ENCODE data around the gene TRIM56.
"Not testable (repeated sequence)": the region's sequence is repeated elsewhere in the genome, so short reads cannot be mapped to it uniquely, and the experiment has no call there.

The TRIM56 gene

GRCh38 chr7:101104799-101105198 is 19.5 kb downstream of the TRIM56 start:
- Histone ChIP-seq H3K9ac (ENCODE audit: low read length) (no peak overlapping the region), H3K27ac (ENCODE audit: low read depth, low read length) (no peak overlapping the region), H3K4me1 (ENCODE audit: insufficient read depth, low read length) (peaks cover 8% of the 10 kb centered on the region), H3K27me3 (ENCODE audit: control insufficient read depth in 1 of 2, insufficient read depth in 2 of 2, low read length in 2 of 2) (no peaks in the 10 kb centered on the region), H3K9me3 (ENCODE audit: low read length) (no peaks in the 10 kb centered on the region), H3K36me3 (ENCODE audit: insufficient read depth, low read length) (no peaks in the 10 kb centered on the region), H3K4me3 (ENCODE audit: low read depth in 1 of 2, low read length in 2 of 2) (no peak overlapping the region)

- not testable (repeated sequence) for H3K27ac ChIP-seq (ENCODE audit: low read depth, low read length); H3K4me3 ChIP-seq (ENCODE audit: low read depth in 1 of 2, low read length in 2 of 2); H3K9me3 ChIP-seq (ENCODE audit: low read length); H3K27me3 ChIP-seq (ENCODE audit: control insufficient read depth in 1 of 2, insufficient read depth in 2 of 2, low read length in 2 of 2); H3K9ac ChIP-seq (ENCODE audit: low read length); H3K4me1 ChIP-seq (ENCODE audit: insufficient read depth, low read length); H3K36me3 ChIP-seq (ENCODE audit: insufficient read depth, low read length)
Measured at GRCh38 chr7:101105248-101105647, 20.0 kb downstream of the TRIM56 start.

GRCh38 chr7:101106386-101106785 is 21.1 kb downstream of the TRIM56 start:
- Histone ChIP-seq H3K9me3 (ENCODE audit: low read length) (no peaks in the 10 kb centered on the region), H3K4me3 (ENCODE audit: low read depth in 1 of 2, low read length in 2 of 2) (no peak overlapping the region), H3K4me1 (ENCODE audit: insufficient read depth, low read length) (no peaks in the 10 kb centered on the region), H3K9ac (ENCODE audit: low read length) (no peak overlapping the region), H3K27me3 (ENCODE audit: control insufficient read depth in 1 of 2, insufficient read depth in 2 of 2, low read length in 2 of 2) (no peaks in the 10 kb centered on the region), H3K36me3 (ENCODE audit: insufficient read depth, low read length) (no peaks in the 10 kb centered on the region), H3K27ac (ENCODE audit: low read depth, low read length) (no peak overlapping the region)

- Histone ChIP-seq H3K9ac (ENCODE audit: low read length) (no peak overlapping the region), H3K27ac (ENCODE audit: low read depth, low read length) (no peak overlapping the region), H3K36me3 (ENCODE audit: insufficient read depth, low read length) (no peaks in the 10 kb centered on the region), H3K9me3 (ENCODE audit: low read length) (no peaks in the 10 kb centered on the region), H3K4me1 (ENCODE audit: insufficient read depth, low read length) (no peaks in the 10 kb centered on the region), H3K4me3 (ENCODE audit: low read depth in 1 of 2, low read length in 2 of 2) (no peak overlapping the region), H3K27me3 (ENCODE audit: control insufficient read depth in 1 of 2, insufficient read depth in 2 of 2, low read length in 2 of 2) (no peaks in the 10 kb centered on the region)
Measured at GRCh38 chr7:101108330-101108857, 23.1 kb downstream of the TRIM56 start.

GRCh38 chr7:101108961-101109360 is 23.7 kb downstream of the TRIM56 start:
- H3K4me1 ChIP-seq (ENCODE audit: insufficient read depth, low read length), result no peaks in the 10 kb centered on the region
- no peak overlapping the region for H3K9ac ChIP-seq (ENCODE audit: low read length)
- no peak overlapping the region for H3K27ac ChIP-seq (ENCODE audit: low read depth, low read length)
- H3K27me3 ChIP-seq (ENCODE audit: control insufficient read depth in 1 of 2, insufficient read depth in 2 of 2, low read length in 2 of 2), result no peaks in the 10 kb centered on the region
- no peaks in the 10 kb centered on the region for H3K9me3 ChIP-seq (ENCODE audit: low read length)
- H3K36me3 ChIP-seq (ENCODE audit: insufficient read depth, low read length), result no peaks in the 10 kb centered on the region
- no peak overlapping the region for H3K4me3 ChIP-seq (ENCODE audit: low read depth in 1 of 2, low read length in 2 of 2)

GRCh38 chr7:101109368-101109767 is 24.1 kb downstream of the TRIM56 start:
- H3K9me3 ChIP-seq (ENCODE audit: low read length), result no peaks in the 10 kb centered on the region
- no peaks in the 10 kb centered on the region for H3K4me1 ChIP-seq (ENCODE audit: insufficient read depth, low read length)
- H3K4me3 ChIP-seq (ENCODE audit: low read depth in 1 of 2, low read length in 2 of 2), result no peak overlapping the region
- H3K9ac ChIP-seq (ENCODE audit: low read length), result no peak overlapping the region
- H3K27ac ChIP-seq (ENCODE audit: low read depth, low read length), result no peak overlapping the region
- H3K27me3 ChIP-seq (ENCODE audit: control insufficient read depth in 1 of 2, insufficient read depth in 2 of 2, low read length in 2 of 2), result no peaks in the 10 kb centered on the region
- H3K36me3 ChIP-seq (ENCODE audit: insufficient read depth, low read length), result no peaks in the 10 kb centered on the region

- Histone ChIP-seq H3K9me3 (ENCODE audit: low read length) (no peaks in the 10 kb centered on the region), H3K4me1 (ENCODE audit: insufficient read depth, low read length) (no peaks in the 10 kb centered on the region), H3K9ac (ENCODE audit: low read length) (no peak overlapping the region), H3K27me3 (ENCODE audit: control insufficient read depth in 1 of 2, insufficient read depth in 2 of 2, low read length in 2 of 2) (no peaks in the 10 kb centered on the region), H3K4me3 (ENCODE audit: low read depth in 1 of 2, low read length in 2 of 2) (no peak overlapping the region), H3K36me3 (ENCODE audit: insufficient read depth, low read length) (no peaks in the 10 kb centered on the region), H3K27ac (ENCODE audit: low read depth, low read length) (no peak overlapping the region)
Measured at GRCh38 chr7:101111261-101111660, 26.0 kb downstream of the TRIM56 start.

- Histone ChIP-seq H3K27me3 (ENCODE audit: control insufficient read depth in 1 of 2, insufficient read depth in 2 of 2, low read length in 2 of 2) (no peaks in the 10 kb centered on the region), H3K4me3 (ENCODE audit: low read depth in 1 of 2, low read length in 2 of 2) (no peak overlapping the region), H3K4me1 (ENCODE audit: insufficient read depth, low read length) (no peaks in the 10 kb centered on the region), H3K36me3 (ENCODE audit: insufficient read depth, low read length) (no peaks in the 10 kb centered on the region), H3K27ac (ENCODE audit: low read depth, low read length) (no peak overlapping the region), H3K9me3 (ENCODE audit: low read length) (no peaks in the 10 kb centered on the region), H3K9ac (ENCODE audit: low read length) (no peak overlapping the region)
Measured at GRCh38 chr7:101112233-101112632, 27.0 kb downstream of the TRIM56 start.

- H3K9ac ChIP-seq (ENCODE audit: low read length); H3K9me3 ChIP-seq (ENCODE audit: low read length); H3K4me1 ChIP-seq (ENCODE audit: insufficient read depth, low read length); H3K36me3 ChIP-seq (ENCODE audit: insufficient read depth, low read length); H3K4me3 ChIP-seq (ENCODE audit: low read depth in 1 of 2, low read length in 2 of 2); H3K27ac ChIP-seq (ENCODE audit: low read depth, low read length); H3K27me3 ChIP-seq (ENCODE audit: control insufficient read depth in 1 of 2, insufficient read depth in 2 of 2, low read length in 2 of 2): not testable (repeated sequence)
Measured at GRCh38 chr7:101113140-101113539, 27.9 kb downstream of the TRIM56 start.

- H3K27me3 ChIP-seq (ENCODE audit: control insufficient read depth in 1 of 2, insufficient read depth in 2 of 2, low read length in 2 of 2), result no peaks in the 10 kb centered on the region
- H3K27ac ChIP-seq (ENCODE audit: low read depth, low read length), result no peak overlapping the region
- no peaks in the 10 kb centered on the region for H3K36me3 ChIP-seq (ENCODE audit: insufficient read depth, low read length)
- H3K9ac ChIP-seq (ENCODE audit: low read length), result no peak overlapping the region
- no peak overlapping the region for H3K4me3 ChIP-seq (ENCODE audit: low read depth in 1 of 2, low read length in 2 of 2)
- H3K9me3 ChIP-seq (ENCODE audit: low read length), result no peaks in the 10 kb centered on the region
- no peaks in the 10 kb centered on the region for H3K4me1 ChIP-seq (ENCODE audit: insufficient read depth, low read length)
Measured at GRCh38 chr7:101113836-101114235, 28.6 kb downstream of the TRIM56 start.

GRCh38 chr7:101114492-101114891 is 29.2 kb downstream of the TRIM56 start:
- no peaks in the 10 kb centered on the region for H3K36me3 ChIP-seq (ENCODE audit: insufficient read depth, low read length)
- no peaks in the 10 kb centered on the region for H3K4me1 ChIP-seq (ENCODE audit: insufficient read depth, low read length)
- no peak overlapping the region for H3K27ac ChIP-seq (ENCODE audit: low read depth, low read length)
- H3K9me3 ChIP-seq (ENCODE audit: low read length), result no peaks in the 10 kb centered on the region
- H3K9ac ChIP-seq (ENCODE audit: low read length), result no peak overlapping the region
- H3K4me3 ChIP-seq (ENCODE audit: low read depth in 1 of 2, low read length in 2 of 2), result no peak overlapping the region
- H3K27me3 ChIP-seq (ENCODE audit: control insufficient read depth in 1 of 2, insufficient read depth in 2 of 2, low read length in 2 of 2), result no peaks in the 10 kb centered on the region

GRCh38 chr7:101115215-101115614 is 29.9 kb downstream of the TRIM56 start:
- H3K27ac ChIP-seq (ENCODE audit: low read depth, low read length), result no peak overlapping the region
- no peak overlapping the region for H3K4me3 ChIP-seq (ENCODE audit: low read depth in 1 of 2, low read length in 2 of 2)
- H3K4me1 ChIP-seq (ENCODE audit: insufficient read depth, low read length), result no peaks in the 10 kb centered on the region
- H3K9ac ChIP-seq (ENCODE audit: low read length), result no peak overlapping the region
- H3K27me3 ChIP-seq (ENCODE audit: control insufficient read depth in 1 of 2, insufficient read depth in 2 of 2, low read length in 2 of 2), result no peaks in the 10 kb centered on the region
- no peaks in the 10 kb centered on the region for H3K9me3 ChIP-seq (ENCODE audit: low read length)
- no peaks in the 10 kb centered on the region for H3K36me3 ChIP-seq (ENCODE audit: insufficient read depth, low read length)
